Suppressor macrophage treated with lipopolysaccharide for 1 hour (primary cell): ENCODE data around the gene AVPR2.

ENCODE experiments used
- DNase-seq, 3 donors: peaks; one replicate each; pipeline ENCODE4 v3.0.0-alpha.2; 2020 to 2022

AVPR2 gene

DNA sequence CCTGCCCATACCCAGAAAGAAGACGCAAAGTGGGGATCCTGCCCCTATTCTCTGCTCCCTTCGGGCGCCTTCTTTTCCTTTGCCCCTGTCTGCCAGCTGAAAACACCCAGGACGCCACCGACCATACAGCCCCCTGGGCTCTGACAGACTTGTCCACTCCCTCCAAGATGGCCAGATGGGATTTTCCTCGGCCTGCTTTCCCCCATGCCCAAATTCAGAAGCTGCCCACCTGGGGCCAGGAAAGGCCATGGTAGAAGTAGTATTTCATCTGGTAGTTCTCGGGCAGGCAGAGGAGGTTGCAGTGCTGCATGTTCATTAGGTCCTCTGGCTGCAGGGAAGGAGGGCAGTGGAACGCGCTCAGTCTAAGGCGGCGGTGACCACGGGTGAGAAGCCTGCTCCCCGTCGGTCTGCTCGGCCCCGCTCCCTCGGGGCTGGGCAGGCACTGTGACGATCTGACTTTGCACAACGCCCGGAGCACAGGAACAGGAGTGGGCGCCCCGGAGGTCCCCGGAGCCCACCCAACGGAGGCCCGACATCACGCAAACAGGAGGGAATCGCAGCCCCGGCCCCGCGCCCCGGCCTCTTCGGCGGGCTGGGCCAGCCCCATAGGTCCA lies 29.8 kb downstream of the AVPR2 start:
- no peak for DNase-seq

GRCh38 chrX:153934762-153935325 lies 30.4 kb downstream of the AVPR2 start, which contains the start of gene NAA10:
Gene NAA10, minus strand, starts transcription at chrX:153935037. Its CDS starts 133 bp downstream, at chrX:153934904.
- peak; percentile 78 to 92 (median 86) for DNase-seq

GRCh38 chrX:153935326-153935851 lies 30.9 kb downstream of the AVPR2 start:
- DNase-seq, result no peak

GRCh38 chrX:153937056-153937455 lies 32.6 kb downstream of the AVPR2 start:
- no peak for DNase-seq

DNA sequence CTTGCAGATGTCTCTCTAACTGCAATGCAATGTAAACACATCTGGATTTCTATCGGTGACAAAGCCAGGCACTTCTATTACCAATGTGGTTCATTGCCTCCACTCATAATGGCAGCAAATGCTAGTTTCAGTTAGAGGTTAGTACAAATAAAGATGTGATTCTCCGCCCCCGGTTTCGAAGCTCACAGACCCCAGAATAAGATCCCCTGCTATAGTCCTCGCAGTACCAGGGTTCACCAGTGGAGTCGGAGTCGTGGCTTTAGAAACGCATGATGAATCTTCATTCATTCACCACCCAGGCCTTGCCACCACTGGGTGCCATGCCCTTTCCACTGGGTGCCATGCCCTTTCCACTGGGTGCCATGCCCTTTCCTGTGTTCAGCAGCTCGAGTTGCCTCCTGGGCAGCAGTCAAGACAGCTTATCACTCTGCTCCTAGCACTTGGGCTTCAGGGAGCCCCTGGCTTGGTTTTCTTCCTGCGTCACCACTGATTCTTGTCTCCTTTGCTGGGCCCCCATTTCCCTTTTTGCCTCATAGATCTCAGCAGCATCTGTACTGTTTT lies 33.8 kb downstream of the AVPR2 start:
- peak in 1 of 3 donors; percentile 8 for DNase-seq

GRCh38 chrX:153939573-153939972 lies 35.1 kb downstream of the AVPR2 start:
- no peak for DNase-seq

DNA sequence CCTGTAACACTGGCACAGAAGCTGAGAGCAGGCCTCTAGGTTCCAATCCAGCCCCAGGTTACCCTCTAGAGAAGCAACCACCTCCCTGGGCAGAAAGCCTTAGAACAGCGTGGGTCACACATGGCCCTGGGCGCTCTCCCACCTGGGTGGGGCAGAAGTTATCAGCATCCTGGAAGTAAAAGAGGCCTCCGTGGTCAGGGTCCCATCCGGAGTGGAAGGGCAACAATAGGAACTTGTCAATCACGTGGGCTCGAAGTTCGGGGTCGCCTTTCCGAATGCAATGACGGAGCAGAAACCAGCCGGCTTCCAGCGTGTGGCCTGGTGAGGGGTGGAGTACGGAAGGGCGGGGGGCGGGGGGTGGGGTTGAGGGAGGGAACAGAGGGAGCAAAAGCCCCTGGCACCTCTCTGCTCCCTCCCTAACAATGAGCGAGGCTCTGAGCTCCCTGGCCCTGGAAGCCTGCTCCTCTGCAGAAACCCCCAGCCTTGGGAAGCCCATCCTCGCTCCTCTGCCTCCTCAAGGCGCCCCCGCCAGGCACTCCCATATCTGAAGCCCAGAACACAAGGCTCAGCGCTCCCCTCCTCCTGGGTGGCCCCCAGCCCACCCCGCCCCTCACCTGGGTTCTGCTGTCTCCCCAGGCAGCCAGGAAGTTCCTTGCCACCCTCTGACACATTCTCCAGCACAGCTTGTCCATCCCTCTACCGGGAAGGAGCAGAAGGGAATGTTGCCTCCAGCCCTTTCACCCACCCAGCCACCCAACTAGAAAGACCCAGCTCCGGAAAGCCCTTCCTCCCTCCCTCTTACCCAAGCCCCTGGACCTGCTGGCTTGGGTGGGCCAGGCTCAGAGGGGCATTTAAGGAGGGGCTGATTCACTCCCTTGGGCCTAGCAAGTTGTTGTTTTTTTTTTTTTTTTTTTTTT lies 37.1 kb downstream of the AVPR2 start:
- no peak for DNase-seq

GRCh38 chrX:153944140-153944799 lies 39.8 kb downstream of the AVPR2 start, which contains the start of gene RENBP:
Gene RENBP, minus strand, starts transcription at chrX:153944643. Its CDS starts 33 bp downstream, at chrX:153944610.
- DNase-seq, result peak; percentile 59 to 76 (median 60)

GRCh38 chrX:153944800-153945150 lies 40.3 kb downstream of the AVPR2 start:
- no peak for DNase-seq

DNA sequence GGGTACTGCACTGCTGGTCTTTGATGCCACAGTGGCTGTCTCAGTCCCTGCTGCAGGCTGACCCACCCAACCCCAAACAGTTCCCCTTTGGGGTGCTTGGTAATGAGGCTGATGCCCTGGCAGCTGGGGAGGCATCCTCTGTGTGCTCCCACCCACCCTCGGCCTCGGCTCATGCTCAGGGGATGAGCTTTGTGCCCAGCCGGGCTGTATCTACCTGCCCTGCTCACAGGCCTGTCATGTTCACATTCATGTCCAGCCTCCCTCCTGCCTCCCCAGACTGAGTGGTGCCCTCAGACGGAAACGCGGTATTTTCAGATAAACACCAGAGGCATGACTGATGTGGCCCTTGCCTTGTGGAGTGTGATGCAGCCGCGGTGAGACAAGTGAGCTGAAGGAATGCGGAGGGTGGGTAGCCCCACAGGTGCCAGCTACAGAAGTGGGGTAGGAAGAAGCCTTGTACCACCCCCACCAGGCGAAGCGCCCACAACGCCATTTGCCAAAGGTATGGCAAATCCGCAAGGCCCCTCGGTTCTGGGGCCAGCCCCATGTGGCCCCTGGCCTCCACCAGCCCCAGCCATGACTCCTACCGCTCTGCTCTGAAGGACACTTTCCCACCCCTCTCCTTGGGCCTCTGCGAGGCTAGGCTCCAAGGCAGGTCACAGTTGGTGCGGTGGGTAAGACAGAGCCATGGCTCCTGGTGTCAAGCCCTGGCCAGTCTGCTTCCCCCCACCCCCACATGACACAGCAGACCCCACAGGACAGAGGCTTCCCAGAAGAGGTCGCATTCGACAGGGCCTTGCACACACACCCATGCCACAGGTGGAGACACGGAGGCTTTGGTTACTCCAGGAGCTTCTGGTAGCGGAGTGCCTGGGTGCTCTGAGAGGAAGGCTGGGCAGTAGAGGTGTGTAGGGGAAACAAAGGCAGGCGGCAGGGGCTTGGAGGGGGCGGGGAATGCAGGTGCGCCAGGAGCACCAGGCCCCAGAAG lies 41.8 kb downstream of the AVPR2 start:
- DNase-seq, result no peak

DNA sequence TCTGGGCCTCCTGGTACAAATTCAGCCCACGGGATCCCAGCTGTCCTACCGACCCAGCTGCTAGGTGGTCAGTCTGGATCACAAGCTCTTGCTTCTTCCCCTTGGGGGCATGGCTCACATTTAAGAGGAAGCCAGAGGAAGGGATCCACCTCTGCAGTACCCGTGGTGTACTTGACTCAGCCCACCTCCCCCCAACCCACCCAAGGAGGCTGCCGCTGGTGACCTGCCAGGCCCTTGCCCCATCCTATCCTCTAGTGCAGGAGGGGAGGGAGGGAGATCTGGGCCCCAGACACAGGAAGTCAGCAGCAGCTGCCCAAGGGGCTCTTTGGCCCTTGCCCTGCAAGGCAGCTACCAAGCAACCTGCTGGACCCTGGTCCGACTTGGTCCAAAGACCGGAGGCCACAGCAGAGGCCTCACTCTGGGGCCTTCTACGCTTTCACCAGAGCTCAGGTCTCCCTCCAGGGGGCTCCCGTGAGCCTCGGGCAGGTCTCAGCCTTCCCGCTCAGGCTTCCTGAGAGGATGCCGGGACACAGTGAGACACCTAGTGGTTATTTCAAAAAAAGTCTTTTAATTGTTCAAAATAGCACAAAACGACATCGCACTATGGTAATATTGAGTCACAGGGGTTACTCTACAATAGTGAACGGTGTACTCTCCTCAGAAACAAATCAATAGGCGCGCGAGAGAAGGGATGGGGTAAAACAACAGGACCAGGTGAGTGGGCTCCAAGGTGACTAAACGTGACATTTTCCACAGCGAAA lies 42.7 kb downstream of the AVPR2 start:
- DNase-seq, result peak; percentile 85 to 88 (median 86)

- DNase-seq, result no peak
These were observed 43.6 kb downstream of the AVPR2 start for GRCh38 chrX:153948002-153948466.

GRCh38 chrX:153948847-153949805 lies 44.7 kb downstream of the AVPR2 start:
- DNase-seq, result no peak

DNA sequence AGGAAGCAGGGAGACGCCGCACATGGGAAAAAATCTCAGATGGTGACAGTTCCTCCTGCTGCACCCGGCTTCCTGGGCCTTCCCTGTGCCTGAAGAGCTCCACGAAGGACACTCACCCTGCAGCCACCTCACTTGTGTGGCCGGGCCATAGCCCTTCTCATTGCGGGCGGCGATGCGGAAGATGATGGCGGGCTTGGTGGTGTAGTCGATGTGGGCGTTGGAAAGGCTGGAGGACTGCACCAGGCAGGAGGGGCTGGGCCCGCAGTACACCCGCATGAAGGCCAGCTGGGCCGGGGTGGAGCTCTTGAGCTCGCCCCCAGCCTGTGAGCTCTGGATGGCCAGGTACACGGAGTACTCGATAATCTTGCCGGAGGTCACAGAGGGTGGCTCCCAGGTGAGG lies 45.7 kb downstream of the AVPR2 start:
- no peak for DNase-seq

- DNase-seq, result no peak
These were observed 47.4 kb downstream of the AVPR2 start for GRCh38 chrX:153951683-153952372.

GRCh38 chrX:153952373-153953026 lies 48.0 kb downstream of the AVPR2 start:
- no peak for DNase-seq

- peak; percentile 70 to 72 (median 71) for DNase-seq
These were observed 48.9 kb downstream of the AVPR2 start for GRCh38 chrX:153953342-153953830.
